ENCODE measurements around the gene WDR45B. TPM values are rescaled to one million over a fixed set of nuclear protein-coding genes. Genes with fewer than 3 reads are reported as not detected.

The WDR45B gene
- total RNA-seq, 2 experiments from 2014 or later: 42.8 to 43.0 TPM

GRCh38 chr17:82649501-82650261 lies 1.4 kb upstream of the WDR45B start:
- no peak overlapping the region for H3K27ac Mint-ChIP-seq
- H3K27me3 Mint-ChIP-seq: no peaks in the 10 kb centered on the region
- DNase-seq: no peak
- peak overlapping the region; percentile 26 for H3K4me3 Mint-ChIP-seq
- CTCF ChIA-PET: no interaction called here
- POLR2A ChIA-PET: no interaction called here
- no peaks in the 10 kb centered on the region for H3K36me3 Mint-ChIP-seq
- H3K4me1 Mint-ChIP-seq (ENCODE audit: low read depth): peaks cover 20% of the 10 kb centered on the region
- no peaks in the 10 kb centered on the region for H3K9me3 Mint-ChIP-seq
- intact Hi-C loops (cut with micrococcal nuclease): loop anchor here (5.0 kb wide), 2 partner anchors 48 to 103 kb away; partner anchors contain the start of genes RAB40B and TBCD

DNA sequence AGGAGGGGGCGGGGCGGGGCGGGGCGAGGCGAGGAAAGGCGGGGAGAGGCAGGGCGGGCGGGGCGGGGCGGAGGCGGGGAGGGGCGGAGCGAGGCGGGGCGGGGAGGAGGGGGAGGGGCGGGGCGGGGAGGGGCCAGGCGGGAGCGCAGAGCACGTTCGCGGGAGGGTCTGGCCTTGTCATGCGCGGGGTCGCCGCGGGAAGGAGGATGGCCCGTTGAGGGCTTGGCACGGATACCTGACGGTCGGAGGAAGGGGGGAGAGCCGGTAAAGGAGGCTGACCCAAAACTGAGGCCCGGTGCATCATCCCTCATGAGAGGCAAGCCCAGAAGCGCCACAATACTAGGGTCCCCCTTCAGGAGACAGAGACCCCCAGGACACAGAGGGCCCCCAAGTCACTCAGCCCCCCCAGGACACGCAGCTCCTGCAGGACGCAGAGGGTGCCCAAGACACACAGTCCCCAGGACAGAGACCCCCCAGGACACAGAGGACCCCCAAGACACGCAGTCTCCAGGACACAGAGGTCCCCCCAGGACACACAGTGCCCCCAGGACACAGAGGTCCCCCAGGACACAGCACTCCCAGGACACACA lies 593 bp upstream of the WDR45B start:
- Mint-ChIP-seq H3K27ac (no peak overlapping the region), H3K4me1 (ENCODE audit: low read depth) (peaks cover 24% of the 10 kb centered on the region)
- CTCF ChIA-PET: no interaction called here

GRCh38 chr17:82647593-82648164 lies 565 bp downstream of the WDR45B start:
- Mint-ChIP-seq H3K27ac (peak overlapping the region; percentile 66), H3K36me3 (peaks cover 9% of the 10 kb centered on the region), H3K9me3 (no peaks in the 10 kb centered on the region), H3K4me1 (ENCODE audit: low read depth) (peaks cover 25% of the 10 kb centered on the region), H3K27me3 (no peaks in the 10 kb centered on the region), H3K4me3 (peak overlapping the region; percentile 82)
- intact Hi-C loops (cut with micrococcal nuclease): loop anchor here (5.0 kb wide), 2 partner anchors 50 to 105 kb away; partner anchors contain the start of genes RAB40B and TBCD
- DNase-seq: peak; percentile 52
- ChIA-PET CTCF (no interaction called here), POLR2A (no interaction called here)

More for the DNA sequence above, 593 bp upstream of the WDR45B start:
- Mint-ChIP-seq H3K4me3 (peak overlapping the region; percentile 60), H3K9me3 (no peaks in the 10 kb centered on the region), H3K27me3 (no peaks in the 10 kb centered on the region), H3K36me3 (peaks cover 8% of the 10 kb centered on the region)
- DNase-seq: no peak
- intact Hi-C loops (cut with micrococcal nuclease): loop anchor here (5.0 kb wide), 2 partner anchors 48 to 103 kb away; partner anchors contain the start of genes RAB40B and TBCD
- POLR2A ChIA-PET: no interaction called here

DNA sequence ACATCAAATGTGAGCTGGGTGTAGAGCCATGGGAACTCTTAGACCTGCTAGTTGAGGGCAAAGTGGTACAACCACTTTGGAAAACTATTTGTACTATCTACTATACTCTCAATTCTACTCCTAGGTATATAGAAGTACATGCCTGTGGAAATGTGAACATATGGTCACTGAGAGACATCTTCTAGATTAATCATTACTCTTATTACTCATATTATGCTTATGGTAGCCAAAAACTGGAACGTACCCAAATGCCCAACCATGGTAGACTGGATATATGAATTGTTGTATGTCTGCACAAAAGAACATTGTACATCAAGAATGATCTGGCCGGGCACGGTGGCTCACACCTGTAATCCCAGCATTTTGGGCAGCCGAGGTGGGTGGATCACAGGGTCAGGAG lies 2.7 kb downstream of the WDR45B start:
- ChIA-PET POLR2A (no interaction called here), CTCF (no interaction called here)
- H3K4me3 Mint-ChIP-seq: peak overlapping the region; percentile 26
- no peak overlapping the region for H3K27ac Mint-ChIP-seq
- H3K4me1 Mint-ChIP-seq (ENCODE audit: low read depth): peaks cover 27% of the 10 kb centered on the region
- H3K27me3 Mint-ChIP-seq: no peaks in the 10 kb centered on the region
- DNase-seq: no peak
- intact Hi-C loops (cut with micrococcal nuclease): loop anchor here (5.0 kb wide), 2 partner anchors 52 to 107 kb away; partner anchors contain the start of genes RAB40B and TBCD
- peaks cover 17% of the 10 kb centered on the region for H3K36me3 Mint-ChIP-seq
- H3K9me3 Mint-ChIP-seq: no peaks in the 10 kb centered on the region

DNA sequence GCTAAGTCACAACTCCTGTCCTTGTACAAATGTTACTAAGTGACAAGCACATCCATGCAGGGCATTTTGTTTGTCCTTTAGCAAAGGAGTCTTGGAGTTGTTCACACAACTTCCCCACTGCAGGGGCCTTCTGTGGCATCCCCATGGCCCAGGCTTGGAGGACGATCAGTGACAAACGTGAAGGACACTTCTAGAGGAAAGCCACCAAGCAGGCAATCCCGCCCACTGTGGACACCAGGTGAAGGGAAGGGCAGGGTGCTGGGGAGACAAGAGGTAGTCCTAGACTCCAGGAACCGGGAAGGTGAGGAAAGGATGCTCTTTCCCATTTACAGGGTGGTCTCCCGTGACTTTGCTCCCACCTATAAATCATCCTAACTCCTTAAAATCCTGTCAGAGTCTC lies 4.1 kb downstream of the WDR45B start:
- ChIA-PET POLR2A (no interaction called here), CTCF (no interaction called here)
- no peak for DNase-seq
- peaks cover 20% of the 10 kb centered on the region for H3K36me3 Mint-ChIP-seq
- no peak overlapping the region for H3K4me3 Mint-ChIP-seq
- H3K27me3 Mint-ChIP-seq: no peaks in the 10 kb centered on the region
- H3K27ac Mint-ChIP-seq: no peak overlapping the region
- H3K4me1 Mint-ChIP-seq (ENCODE audit: low read depth): peaks cover 35% of the 10 kb centered on the region
- no peaks in the 10 kb centered on the region for H3K9me3 Mint-ChIP-seq
- intact Hi-C loops (cut with micrococcal nuclease): no loop called here

DNA sequence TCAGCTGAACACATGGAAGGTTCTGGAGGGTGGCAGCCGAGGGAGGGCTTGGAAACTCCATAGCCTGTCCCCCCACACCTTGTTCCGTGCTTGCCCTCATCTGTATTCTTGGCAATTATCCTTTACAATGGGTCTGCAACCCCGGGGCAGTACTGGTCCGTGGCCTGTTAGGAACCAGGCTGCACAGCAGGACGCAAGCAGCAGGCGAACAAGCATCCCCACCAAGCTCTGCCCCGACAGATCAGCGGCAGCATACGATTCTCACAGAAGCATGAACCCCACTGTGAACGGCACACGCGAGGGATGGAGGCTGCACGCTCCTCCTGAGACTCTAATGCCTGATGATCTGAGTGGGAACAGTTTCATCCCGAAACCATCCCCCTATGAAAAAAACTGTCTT lies 6.2 kb downstream of the WDR45B start:
- peaks cover 31% of the 10 kb centered on the region for H3K36me3 Mint-ChIP-seq
- peaks cover 40% of the 10 kb centered on the region for H3K4me1 Mint-ChIP-seq (ENCODE audit: low read depth)
- POLR2A ChIA-PET: no interaction called here
- H3K4me3 Mint-ChIP-seq: no peak overlapping the region
- no peak for DNase-seq
- intact Hi-C loops (cut with micrococcal nuclease): no loop called here
- H3K9me3 Mint-ChIP-seq: peaks cover 5% of the 10 kb centered on the region
- H3K27ac Mint-ChIP-seq: no peak overlapping the region
- CTCF ChIA-PET: no interaction called here
- no peaks in the 10 kb centered on the region for H3K27me3 Mint-ChIP-seq

GRCh38 chr17:82640036-82640435 lies 8.2 kb downstream of the WDR45B start:
- intact Hi-C loops (cut with micrococcal nuclease): no loop called here
- Mint-ChIP-seq H3K9me3 (peaks cover 10% of the 10 kb centered on the region), H3K36me3 (peaks cover 37% of the 10 kb centered on the region), H3K4me1 (ENCODE audit: low read depth) (peaks cover 32% of the 10 kb centered on the region), H3K27ac (no peak overlapping the region), H3K4me3 (no peak overlapping the region), H3K27me3 (no peaks in the 10 kb centered on the region)
- CTCF ChIA-PET: no interaction called here
- DNase-seq: no peak
- POLR2A ChIA-PET: interaction anchor here (0.5 kb wide), 1 partner anchor 100 kb away, joined by 4 read pairs; no protein-coding TSS in a partner anchor

GRCh38 chr17:82639628-82640027 lies 8.6 kb downstream of the WDR45B start:
- intact Hi-C loops (cut with micrococcal nuclease): no loop called here
- no peak for DNase-seq
- Mint-ChIP-seq H3K4me1 (ENCODE audit: low read depth) (peaks cover 35% of the 10 kb centered on the region), H3K4me3 (no peak overlapping the region), H3K36me3 (peaks cover 39% of the 10 kb centered on the region), H3K27me3 (no peaks in the 10 kb centered on the region), H3K9me3 (peaks cover 10% of the 10 kb centered on the region), H3K27ac (no peak overlapping the region)
- POLR2A ChIA-PET: no interaction called here
- CTCF ChIA-PET: no interaction called here

GRCh38 chr17:82638183-82638773 lies 10.0 kb downstream of the WDR45B start:
- CTCF ChIA-PET: no interaction called here
- Mint-ChIP-seq H3K27me3 (no peaks in the 10 kb centered on the region), H3K4me1 (ENCODE audit: low read depth) (peaks cover 33% of the 10 kb centered on the region)

GRCh38 chr17:82636626-82637598 lies 11.3 kb downstream of the WDR45B start:
- peaks cover 38% of the 10 kb centered on the region for H3K4me1 Mint-ChIP-seq (ENCODE audit: low read depth)
- peaks cover 28% of the 10 kb centered on the region for H3K36me3 Mint-ChIP-seq
- H3K4me3 Mint-ChIP-seq: no peak overlapping the region
- peaks cover 10% of the 10 kb centered on the region for H3K9me3 Mint-ChIP-seq
- intact Hi-C loops (cut with micrococcal nuclease): no loop called here
- DNase-seq: no peak
- no peaks in the 10 kb centered on the region for H3K27me3 Mint-ChIP-seq
- H3K27ac Mint-ChIP-seq: no peak overlapping the region
- POLR2A ChIA-PET: no interaction called here
- CTCF ChIA-PET: no interaction called here

More at GRCh38 chr17:82638183-82638773, 10.0 kb downstream of the WDR45B start:
- peaks cover 10% of the 10 kb centered on the region for H3K9me3 Mint-ChIP-seq
- intact Hi-C loops (cut with micrococcal nuclease): no loop called here
- H3K27ac Mint-ChIP-seq: no peak overlapping the region
- peaks cover 34% of the 10 kb centered on the region for H3K36me3 Mint-ChIP-seq
- DNase-seq: no peak
- no peak overlapping the region for H3K4me3 Mint-ChIP-seq
- POLR2A ChIA-PET: no interaction called here

- Mint-ChIP-seq H3K9me3 (peaks cover 10% of the 10 kb centered on the region), H3K36me3 (peaks cover 29% of the 10 kb centered on the region), H3K27me3 (no peaks in the 10 kb centered on the region), H3K4me3 (no peak overlapping the region), H3K27ac (peak overlapping the region; percentile 23), H3K4me1 (ENCODE audit: low read depth) (peaks cover 26% of the 10 kb centered on the region)
- ChIA-PET POLR2A (no interaction called here), CTCF (no interaction called here)
- intact Hi-C loops (cut with micrococcal nuclease): no loop called here
- no peak for DNase-seq
Measured at GRCh38 chr17:82633343-82633742, 14.9 kb downstream of the WDR45B start.

Measured in activated CD4-positive, alpha-beta memory T cell treated with anti-CD3 and anti-CD28 coated beads for 36 hours (primary cell).